GM19238 (cell line): ENCODE data around the gene ZNF431.
"Not testable (repeated sequence)": the region's sequence is repeated elsewhere in the genome, so short reads cannot be mapped to it uniquely, and the experiment has no call there.

Source experiments
- DNase-seq: peaks from one replicate; pipeline ENCODE4 v3.0.0; 2011; ENCODE audit warnings: low spot score; ENCODE audit not compliant: insufficient read length

Gene ZNF431

DNA sequence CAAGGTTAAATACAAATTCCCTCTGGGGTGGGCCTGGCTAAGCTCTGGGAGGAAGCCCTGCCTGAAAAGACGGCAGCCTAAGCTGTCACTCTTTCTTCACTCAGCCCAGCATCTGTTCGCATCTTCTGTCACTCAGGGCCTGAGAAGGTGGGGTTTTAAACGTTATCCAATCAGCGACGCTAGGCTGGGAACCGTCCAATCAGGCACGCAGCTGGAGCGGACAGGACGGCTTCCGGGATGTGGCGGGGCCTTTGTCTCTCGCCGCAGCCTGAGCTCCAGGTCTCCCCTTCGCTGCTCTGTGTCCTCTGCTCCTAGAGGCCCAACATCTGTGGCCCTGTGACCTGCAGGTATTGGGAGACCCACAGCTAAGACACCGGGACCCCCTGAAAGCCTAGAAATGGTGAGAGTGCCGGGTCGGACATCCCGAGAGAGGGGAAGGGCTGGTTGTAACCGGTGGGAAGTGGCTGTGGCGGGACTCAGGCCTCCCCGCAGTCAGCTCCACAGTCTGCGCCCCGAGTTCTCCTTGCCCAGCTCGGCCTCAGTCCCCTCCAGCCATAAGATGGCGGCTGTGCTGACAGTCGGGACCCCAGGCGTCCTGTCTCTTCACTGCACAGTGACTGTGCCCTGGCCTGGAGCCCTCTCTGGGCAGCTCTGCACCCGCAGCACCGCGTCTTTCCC is at the start of gene ZNF431:
TSS of gene ZNF431 (plus strand) at position 254 of the 678 bp plus-strand sequence. CDS start at position 398, 144 bp downstream.
- peak; percentile 58 for DNase-seq

DNA sequence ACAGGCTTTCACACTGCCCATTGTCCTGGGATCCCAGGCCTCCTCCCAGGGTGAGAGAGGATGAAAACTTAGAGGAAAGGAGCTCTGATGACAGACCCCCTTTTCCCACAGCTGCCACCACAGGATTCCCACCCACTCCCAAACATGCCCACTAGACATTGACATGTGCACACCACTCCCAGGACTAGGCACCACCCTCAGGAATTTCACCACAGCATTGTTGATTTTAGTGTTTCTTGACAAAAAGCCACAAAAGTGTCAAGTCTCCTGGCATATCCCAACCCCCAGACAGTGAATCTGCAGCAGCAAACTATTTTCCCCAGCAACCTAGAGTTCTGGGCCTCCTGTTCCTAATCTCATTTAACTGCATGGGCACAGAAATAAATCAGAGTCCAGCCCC is 49.7 kb upstream of the ZNF431 start:
- DNase-seq: no peak

GRCh38 chr19:21094347-21095025 is 47.4 kb upstream of the ZNF431 start:
- DNase-seq: no peak

GRCh38 chr19:21098291-21098690 is 43.5 kb upstream of the ZNF431 start:
- no peak for DNase-seq

DNA sequence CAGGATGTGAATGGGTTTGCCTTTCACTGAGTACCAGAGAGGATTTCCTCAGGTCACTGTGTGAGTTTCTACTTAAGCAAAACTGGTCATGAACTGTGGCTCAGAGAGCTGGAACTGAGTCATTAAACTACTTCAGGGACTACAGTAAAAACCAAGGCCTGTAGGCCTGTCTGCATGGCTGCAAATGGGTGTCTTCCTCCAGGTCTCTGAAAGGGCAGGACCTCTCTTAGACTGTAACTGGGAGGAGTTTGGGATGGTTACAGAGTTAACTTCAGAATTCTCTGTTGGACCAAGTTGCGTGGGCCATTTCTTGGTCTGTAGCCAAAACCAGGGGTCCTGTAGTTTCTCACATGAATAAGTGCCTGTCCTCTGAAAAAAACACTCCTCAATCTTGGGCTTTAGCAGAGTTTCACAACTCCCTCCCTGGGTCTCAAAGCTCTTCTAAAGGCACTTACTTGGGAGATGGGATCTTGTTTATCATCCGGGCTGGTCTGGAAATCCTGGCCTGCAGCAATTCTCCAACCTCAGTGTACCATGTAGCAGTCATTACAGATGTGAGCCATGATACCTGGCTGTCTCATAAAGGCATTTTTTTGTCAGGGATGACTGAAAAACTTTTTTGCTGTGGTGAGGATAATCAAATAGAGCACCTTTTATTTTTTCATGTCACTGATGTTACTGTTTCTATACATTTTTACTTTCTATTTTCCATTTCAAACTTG is 40.2 kb upstream of the ZNF431 start:
- no peak for DNase-seq

DNA sequence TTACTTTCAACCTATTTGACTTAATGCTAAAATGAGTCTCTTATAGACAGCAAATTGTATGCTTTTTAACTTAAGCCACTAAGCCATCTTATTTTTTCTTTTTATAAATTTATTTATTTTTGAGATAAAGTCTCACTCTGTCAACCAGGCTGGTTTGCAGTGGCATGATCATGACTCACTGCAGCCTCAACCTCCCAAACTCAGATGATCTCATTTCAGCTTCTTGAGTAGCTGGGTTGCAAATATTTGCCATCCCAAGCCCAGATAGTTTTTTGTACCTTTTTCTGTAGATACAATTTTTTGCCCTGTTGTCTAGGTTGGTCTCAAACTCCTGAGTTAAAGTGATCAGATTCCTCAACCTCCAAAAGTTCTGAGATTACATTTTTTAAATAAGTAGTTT is 32.7 kb upstream of the ZNF431 start:
- no peak for DNase-seq

GRCh38 chr19:21110183-21110582 is 31.7 kb upstream of the ZNF431 start:
- no peak for DNase-seq

DNA sequence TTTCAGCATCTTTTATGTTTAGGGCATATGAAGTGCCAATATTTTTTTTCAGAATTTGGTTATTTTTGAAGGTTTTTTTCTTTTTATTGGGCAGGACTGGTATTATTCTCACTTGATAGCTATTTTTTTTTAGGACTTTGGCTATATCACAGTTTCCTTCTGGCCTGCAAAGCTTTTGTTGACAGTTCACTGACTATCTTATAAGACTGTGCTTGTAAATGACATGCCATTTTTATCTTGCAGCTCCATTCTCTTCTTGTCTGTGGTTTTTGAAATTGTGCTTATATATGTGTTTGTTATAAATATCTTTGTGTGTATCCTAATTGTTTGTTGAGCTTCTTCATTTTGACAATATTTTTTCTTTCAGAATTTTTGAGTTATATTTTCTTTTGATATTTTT is 26.4 kb upstream of the ZNF431 start:
- no peak for DNase-seq

- DNase-seq: no peak
These were observed 24.6 kb upstream of the ZNF431 start for GRCh38 chr19:21117041-21117907.

DNA sequence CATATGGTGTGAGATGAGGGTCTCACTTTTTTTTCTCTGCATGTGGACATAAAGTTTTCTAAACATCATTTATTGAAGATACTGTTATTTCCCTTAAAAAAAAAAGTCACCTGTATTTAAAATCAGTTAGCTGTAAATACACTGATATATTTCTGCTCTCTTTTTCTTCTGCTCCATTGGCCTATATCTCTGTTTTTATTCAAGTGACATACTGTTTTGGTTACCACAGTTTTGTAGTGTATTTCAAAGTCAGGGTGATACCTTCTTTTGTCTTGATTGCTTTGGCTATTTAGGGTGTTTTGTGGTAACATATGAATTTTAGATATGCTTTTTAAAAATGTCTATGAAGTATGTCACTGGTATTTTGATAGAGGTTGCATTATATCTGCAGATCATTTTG is 15.8 kb upstream of the ZNF431 start:
- no peak for DNase-seq

DNA sequence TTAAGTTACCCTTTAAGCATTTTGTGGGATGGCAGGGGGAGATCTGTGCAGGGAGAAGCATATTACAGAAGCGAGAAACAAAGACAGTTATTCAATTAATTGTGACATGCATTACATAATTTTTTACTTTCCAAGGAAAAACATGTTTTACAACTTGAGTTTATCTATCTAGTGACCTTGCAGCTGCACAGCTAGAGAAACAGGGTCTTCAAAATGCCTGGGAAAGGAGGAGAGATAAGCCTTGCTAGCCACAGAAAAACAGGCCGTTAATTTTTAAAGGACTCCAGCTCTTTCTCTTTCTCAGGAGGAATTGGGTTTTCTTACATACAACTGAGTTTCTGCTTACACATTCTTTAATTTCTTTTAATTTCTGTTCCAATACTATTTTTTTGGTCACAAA is 14.8 kb upstream of the ZNF431 start:
- DNase-seq: no peak

GRCh38 chr19:21127898-21128297 is 13.9 kb upstream of the ZNF431 start:
- DNase-seq: no peak

GRCh38 chr19:21128901-21129698 is 12.7 kb upstream of the ZNF431 start:
- DNase-seq: no peak

GRCh38 chr19:21130097-21130775 is 11.6 kb upstream of the ZNF431 start:
- DNase-seq: no peak

GRCh38 chr19:21133633-21134032 is 8.2 kb upstream of the ZNF431 start:
- DNase-seq: no peak

- DNase-seq: no peak
These were observed 6.9 kb upstream of the ZNF431 start for GRCh38 chr19:21134934-21135366.

GRCh38 chr19:21135433-21135832 is 6.4 kb upstream of the ZNF431 start:
- DNase-seq: no peak

- DNase-seq: no peak
These were observed 3.7 kb upstream of the ZNF431 start for GRCh38 chr19:21138130-21138529.

- DNase-seq: not testable (repeated sequence)
These were observed 834 bp upstream of the ZNF431 start for GRCh38 chr19:21141006-21141405.

- no peak for DNase-seq
These were observed 1.6 kb downstream of the ZNF431 start for GRCh38 chr19:21143428-21143827.
